ENCODE results near the gene SPAG16. TPM values are rescaled to one million over a fixed set of nuclear protein-coding genes. Genes with fewer than 3 reads are reported as not detected.

The SPAG16 gene
- total RNA-seq, 1 donor from 2014 or later = 18.7 TPM

GRCh38 chr2:213247566-213247965 lies 36.7 kb upstream of the SPAG16 start:
- H3K27me3 Mint-ChIP-seq (ENCODE audit: low read depth) = no peaks in the 10 kb centered on the region
- TF ChIP-seq CTCF (IDR thresholded peaks at IDR 0.05) = no peak
- H3K27ac Mint-ChIP-seq (ENCODE audit: unreplicated experiment) = no peak overlapping the region
- no peak for DNase-seq (ENCODE audit: low spot score)
- H3K9me3 Mint-ChIP-seq (ENCODE audit: low read depth) = no peaks in the 10 kb centered on the region
- no peak overlapping the region for H3K4me3 Mint-ChIP-seq (ENCODE audit: unreplicated experiment)
- H3K4me1 Mint-ChIP-seq (ENCODE audit: low read depth) = peaks cover 16% of the 10 kb centered on the region
- no peaks in the 10 kb centered on the region for H3K36me3 Mint-ChIP-seq (ENCODE audit: low read depth)

- Mint-ChIP-seq H3K4me1 (ENCODE audit: low read depth) (peaks cover 22% of the 10 kb centered on the region), H3K9me3 (ENCODE audit: low read depth) (no peaks in the 10 kb centered on the region), H3K4me3 (ENCODE audit: unreplicated experiment) (no peak overlapping the region), H3K36me3 (ENCODE audit: low read depth) (no peaks in the 10 kb centered on the region), H3K27ac (ENCODE audit: unreplicated experiment) (no peak overlapping the region), H3K27me3 (ENCODE audit: low read depth) (no peaks in the 10 kb centered on the region)
- TF ChIP-seq CTCF (IDR thresholded peaks at IDR 0.05) = no peak
- no peak for DNase-seq (ENCODE audit: low spot score)
Measured at GRCh38 chr2:213248637-213249036, 35.6 kb upstream of the SPAG16 start.

GRCh38 chr2:213249502-213249901 lies 34.8 kb upstream of the SPAG16 start:
- no peaks in the 10 kb centered on the region for H3K9me3 Mint-ChIP-seq (ENCODE audit: low read depth)
- no peak overlapping the region for H3K27ac Mint-ChIP-seq (ENCODE audit: unreplicated experiment)
- H3K27me3 Mint-ChIP-seq (ENCODE audit: low read depth) = no peaks in the 10 kb centered on the region
- H3K4me1 Mint-ChIP-seq (ENCODE audit: low read depth) = peaks cover 22% of the 10 kb centered on the region
- TF ChIP-seq CTCF (IDR thresholded peaks at IDR 0.05) = no peak
- no peak overlapping the region for H3K4me3 Mint-ChIP-seq (ENCODE audit: unreplicated experiment)
- H3K36me3 Mint-ChIP-seq (ENCODE audit: low read depth) = no peaks in the 10 kb centered on the region
- DNase-seq (ENCODE audit: low spot score) = no peak

- Mint-ChIP-seq H3K4me3 (ENCODE audit: unreplicated experiment) (peak overlapping the region; percentile 3), H3K9me3 (ENCODE audit: low read depth) (no peaks in the 10 kb centered on the region)
Measured at GRCh38 chr2:213251618-213252017, 32.6 kb upstream of the SPAG16 start.

GRCh38 chr2:213252206-213252605 lies 32.1 kb upstream of the SPAG16 start:
- TF ChIP-seq CTCF (IDR thresholded peaks at IDR 0.05) = no peak
- Mint-ChIP-seq H3K27ac (ENCODE audit: unreplicated experiment) (no peak overlapping the region), H3K4me3 (ENCODE audit: unreplicated experiment) (no peak overlapping the region), H3K27me3 (ENCODE audit: low read depth) (no peaks in the 10 kb centered on the region), H3K36me3 (ENCODE audit: low read depth) (no peaks in the 10 kb centered on the region), H3K4me1 (ENCODE audit: low read depth) (peaks cover 19% of the 10 kb centered on the region), H3K9me3 (ENCODE audit: low read depth) (peaks cover 2% of the 10 kb centered on the region)
- DNase-seq (ENCODE audit: low spot score) = no peak

More at GRCh38 chr2:213251618-213252017, 32.6 kb upstream of the SPAG16 start:
- peak; percentile 97 for TF ChIP-seq CTCF (IDR thresholded peaks at IDR 0.05)
- no peak for DNase-seq (ENCODE audit: low spot score)
- H3K27me3 Mint-ChIP-seq (ENCODE audit: low read depth) = no peaks in the 10 kb centered on the region
- H3K4me1 Mint-ChIP-seq (ENCODE audit: low read depth) = peaks cover 22% of the 10 kb centered on the region
- no peak overlapping the region for H3K27ac Mint-ChIP-seq (ENCODE audit: unreplicated experiment)
- no peaks in the 10 kb centered on the region for H3K36me3 Mint-ChIP-seq (ENCODE audit: low read depth)
